PC-3 (cell line): ENCODE measurements around the gene LAIR1.

Experiments used
- EZH2 ChIP-seq: fragments of 300-600 bp; sonication (generic); IDR thresholded peaks from one replicate; pipeline ENCODE4 v1.6.1; 2017; ENCODE audit warnings: antibody characterized with exemption, mild to moderate bottlenecking, low read length; ENCODE audit not compliant: unreplicated experiment
- TF ChIP-seq, protein P1 (sequence below): fragments of 300-600 bp; sonication (generic); conservative IDR thresholded peaks from 2 replicates; pipeline ENCODE4 v1.5.1; 2017; ENCODE audit warnings: antibody characterized with exemption, low read depth, mild to moderate bottlenecking, low read length

DNA sequence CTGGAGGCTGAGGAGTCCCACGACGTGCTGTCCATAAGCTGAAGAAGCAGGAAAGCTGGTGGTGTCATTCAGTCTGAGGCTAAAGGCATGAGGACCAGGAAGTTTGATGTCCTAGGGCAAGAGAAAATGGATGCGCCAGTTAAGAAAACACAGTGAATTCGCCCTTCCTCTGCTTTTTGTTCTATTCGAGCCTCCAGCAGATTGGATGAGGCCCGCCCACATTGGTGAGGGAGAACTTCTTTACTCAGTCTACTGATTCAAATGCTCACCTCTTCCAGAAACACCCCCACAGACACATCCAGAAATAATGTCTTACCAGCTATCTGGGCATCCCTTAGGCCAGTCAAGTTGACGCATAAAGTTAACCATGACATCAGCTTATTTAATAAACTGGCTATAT lies 43.0 kb upstream of the LAIR1 start:
- TF ChIP-seq, protein P1, sequence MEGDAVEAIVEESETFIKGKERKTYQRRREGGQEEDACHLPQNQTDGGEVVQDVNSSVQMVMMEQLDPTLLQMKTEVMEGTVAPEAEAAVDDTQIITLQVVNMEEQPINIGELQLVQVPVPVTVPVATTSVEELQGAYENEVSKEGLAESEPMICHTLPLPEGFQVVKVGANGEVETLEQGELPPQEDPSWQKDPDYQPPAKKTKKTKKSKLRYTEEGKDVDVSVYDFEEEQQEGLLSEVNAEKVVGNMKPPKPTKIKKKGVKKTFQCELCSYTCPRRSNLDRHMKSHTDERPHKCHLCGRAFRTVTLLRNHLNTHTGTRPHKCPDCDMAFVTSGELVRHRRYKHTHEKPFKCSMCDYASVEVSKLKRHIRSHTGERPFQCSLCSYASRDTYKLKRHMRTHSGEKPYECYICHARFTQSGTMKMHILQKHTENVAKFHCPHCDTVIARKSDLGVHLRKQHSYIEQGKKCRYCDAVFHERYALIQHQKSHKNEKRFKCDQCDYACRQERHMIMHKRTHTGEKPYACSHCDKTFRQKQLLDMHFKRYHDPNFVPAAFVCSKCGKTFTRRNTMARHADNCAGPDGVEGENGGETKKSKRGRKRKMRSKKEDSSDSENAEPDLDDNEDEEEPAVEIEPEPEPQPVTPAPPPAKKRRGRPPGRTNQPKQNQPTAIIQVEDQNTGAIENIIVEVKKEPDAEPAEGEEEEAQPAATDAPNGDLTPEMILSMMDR: no peak
- TF ChIP-seq EZH2: no peak
